Measurements from ENCODE around the gene SYTL3.

GRCh38 chr6:158729906-158730540 lies 80.2 kb downstream of the SYTL3 start:
- TF ChIP-seq POLR2AphosphoS5 (IDR thresholded peaks at IDR 0.05) (no peak), CTCF (IDR thresholded peaks at IDR 0.05) (no peak), POLR2A (IDR thresholded peaks at IDR 0.05) (no peak)

Measured in upper lobe of left lung (tissue), 4 donors.